KOPT-K1 (cell line): ENCODE measurements around the gene AP4B1.

ENCODE experiments used
- H3K27ac ChIP-seq: fragments of 200-600 bp; sonication (generic); 2 replicates; pipeline ENCODE4 v1.5.1; 2016; ENCODE audit warnings: antibody characterized with exemption, mild to moderate bottlenecking, low read depth, low read length; ENCODE audit not compliant: poor library complexity, severe bottlenecking
- H3K36me3 ChIP-seq: fragments of 200-600 bp; sonication (generic); 2 replicates; pipeline ENCODE4 v1.5.1; 2017; ENCODE audit warnings: antibody characterized with exemption, mild to moderate bottlenecking, low read length, moderate library complexity; ENCODE audit not compliant: insufficient read depth
- H3K9me3 ChIP-seq: fragments of 200-600 bp; sonication (generic); 2 replicates; pipeline ENCODE4 v1.5.1; 2017; ENCODE audit warnings: antibody characterized with exemption, low read length, mild to moderate bottlenecking; ENCODE audit not compliant: insufficient read depth, poor library complexity, severe bottlenecking

The AP4B1 gene

DNA sequence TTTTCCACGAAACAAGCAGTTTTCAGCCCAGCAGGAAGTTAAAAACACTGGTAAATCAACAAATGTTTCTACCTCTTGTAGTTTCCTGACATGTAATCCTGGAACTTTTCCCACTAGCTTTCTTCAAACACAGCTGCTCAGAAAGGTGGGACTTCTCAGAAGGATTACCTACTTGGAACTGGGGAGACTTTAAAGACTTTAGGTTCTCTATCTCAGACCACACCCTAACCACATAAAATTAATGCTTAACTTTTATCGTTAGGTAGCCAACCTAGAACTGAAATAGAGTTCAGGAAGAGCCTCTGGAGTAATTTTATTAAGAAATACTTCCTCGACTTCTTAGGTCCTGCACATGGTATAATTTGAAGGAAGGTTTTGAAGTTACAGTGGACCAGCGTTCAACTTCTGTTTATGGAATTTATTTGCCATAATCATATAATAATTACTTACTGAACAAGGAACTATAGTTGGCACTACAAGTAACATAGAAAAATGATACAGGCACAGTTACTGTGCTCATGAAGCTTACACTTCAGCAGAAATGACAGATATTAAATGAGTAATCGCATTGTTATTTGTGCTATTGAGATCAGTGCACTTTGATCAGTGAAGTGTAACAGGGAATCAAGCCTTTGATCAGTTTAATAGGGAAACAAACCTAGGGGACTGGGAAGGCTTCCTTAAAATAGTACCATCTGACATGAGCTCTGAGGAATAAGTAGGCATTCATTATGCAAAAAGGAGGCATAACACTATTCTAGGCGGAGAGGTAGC, 17.0 kb downstream of the AP4B1 start, which contains the start of gene BCL2L15:
BCL2L15 (minus strand) TSS at position 180 of the 774 bp plus-strand sequence. CDS start 206 bp downstream, outside the sequence.
- H3K27ac ChIP-seq = no peak within 1 kb of the TSS
- H3K9me3 ChIP-seq = no peaks in the 10 kb centered on the region
- no peaks in the 10 kb centered on the region for H3K36me3 ChIP-seq

DNA sequence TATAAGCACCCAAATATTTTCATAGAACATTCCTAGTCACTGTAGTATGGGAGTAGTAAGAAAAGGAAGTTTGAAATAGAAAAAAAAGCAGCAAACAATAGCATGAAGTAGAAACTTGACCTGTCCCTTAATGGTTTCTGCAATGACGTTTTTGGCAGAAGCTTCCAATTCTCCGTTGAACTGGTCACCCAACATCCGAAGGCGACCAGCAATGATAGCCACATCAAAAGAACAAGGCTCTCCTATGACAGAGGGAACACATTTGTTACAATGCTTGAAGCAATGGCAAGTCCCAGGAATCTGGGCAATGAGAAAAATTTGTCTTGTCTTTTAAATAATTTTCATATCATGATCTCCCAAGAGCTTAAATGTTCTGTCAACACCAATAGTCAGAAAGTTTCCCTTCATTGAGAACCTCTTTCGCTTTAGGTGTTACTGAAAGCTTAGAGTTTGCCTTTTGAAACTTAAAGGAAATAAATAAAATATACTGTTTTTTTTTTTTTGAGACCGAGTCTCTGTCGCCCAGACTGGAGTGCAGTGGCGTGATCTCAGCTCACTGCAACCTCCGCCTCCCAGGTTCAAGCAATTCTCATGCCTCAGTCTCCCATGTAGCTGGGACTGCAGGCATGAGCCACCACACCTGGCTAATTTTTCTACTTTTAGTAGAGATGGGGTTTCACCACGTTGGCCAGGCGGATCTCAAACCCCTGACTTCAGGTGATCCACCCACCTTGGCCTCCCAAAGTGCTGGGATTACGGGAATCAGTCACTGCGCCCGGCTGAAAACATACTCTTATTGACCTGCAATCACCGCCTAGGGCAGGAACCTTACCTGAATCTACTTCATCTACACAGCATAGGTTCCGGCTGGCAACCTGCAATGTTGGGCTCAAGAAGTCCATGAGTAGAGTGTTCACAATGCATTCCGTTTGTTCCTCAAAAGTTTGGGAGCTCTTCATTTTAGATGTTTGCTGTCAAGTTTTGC, 17.9 kb downstream of the AP4B1 start:
- no peaks in the 10 kb centered on the region for H3K36me3 ChIP-seq
- no peak overlapping the region for H3K27ac ChIP-seq
- no peaks in the 10 kb centered on the region for H3K9me3 ChIP-seq

DNA sequence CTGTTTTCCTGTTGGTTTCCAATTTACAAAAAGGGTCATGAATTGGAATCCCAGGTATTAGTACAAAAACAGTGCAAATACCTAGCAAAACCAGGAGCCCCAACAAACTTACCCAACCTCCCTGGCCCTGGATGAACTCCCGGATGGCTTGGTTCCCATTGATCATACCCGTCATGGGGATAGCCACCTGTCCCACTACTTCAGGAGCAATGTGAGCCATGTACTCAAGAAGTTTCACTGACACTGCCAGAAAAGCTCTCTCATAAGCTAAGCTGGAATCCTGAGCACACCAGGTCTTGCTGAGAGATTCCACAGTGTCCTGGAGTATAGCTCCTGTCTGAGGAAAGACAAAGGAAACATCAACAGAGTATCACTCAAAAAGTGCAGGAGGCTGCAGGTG, 22.9 kb downstream of the AP4B1 start:
- Histone ChIP-seq H3K9me3 (no peaks in the 10 kb centered on the region), H3K27ac (peak overlapping the region; percentile 64), H3K36me3 (no peaks in the 10 kb centered on the region)

DNA sequence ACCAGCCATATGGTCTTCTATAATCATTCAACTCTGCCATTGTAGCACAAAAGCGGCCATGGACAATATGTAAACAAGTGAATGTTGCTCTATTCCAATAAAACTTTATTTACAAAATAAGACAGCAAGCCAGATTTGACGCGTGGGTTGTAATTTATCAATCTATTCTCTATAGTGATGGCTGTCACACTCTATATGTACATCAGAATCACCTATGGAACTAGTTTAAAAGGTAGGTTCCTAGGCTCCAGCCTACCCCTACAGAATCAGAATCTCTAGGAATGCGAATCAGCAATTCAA, 24.9 kb downstream of the AP4B1 start:
- Histone ChIP-seq H3K27ac (peak overlapping the region; percentile 64), H3K9me3 (no peaks in the 10 kb centered on the region), H3K36me3 (no peaks in the 10 kb centered on the region)

DNA sequence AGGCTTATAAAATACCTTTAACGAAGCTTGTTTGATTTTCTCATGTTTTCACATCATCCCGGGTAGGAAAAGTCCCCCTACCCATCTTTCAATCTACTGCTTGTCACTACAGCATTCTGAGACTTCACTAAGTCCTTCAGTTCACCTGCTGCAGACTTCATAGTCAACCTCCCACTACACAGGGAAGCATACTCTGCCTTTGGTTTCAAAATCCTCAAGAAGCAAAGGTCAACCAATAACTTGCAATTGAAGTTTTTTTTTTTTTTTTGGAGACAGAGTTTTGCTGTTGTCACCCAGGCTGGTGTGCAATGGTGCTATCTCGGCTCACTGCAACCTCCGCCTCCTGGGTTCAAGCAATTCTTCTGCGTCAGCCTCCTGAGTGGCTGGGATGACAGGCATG, 28.4 kb downstream of the AP4B1 start:
- H3K27ac ChIP-seq = no peak overlapping the region
- no peaks in the 10 kb centered on the region for H3K9me3 ChIP-seq

DNA sequence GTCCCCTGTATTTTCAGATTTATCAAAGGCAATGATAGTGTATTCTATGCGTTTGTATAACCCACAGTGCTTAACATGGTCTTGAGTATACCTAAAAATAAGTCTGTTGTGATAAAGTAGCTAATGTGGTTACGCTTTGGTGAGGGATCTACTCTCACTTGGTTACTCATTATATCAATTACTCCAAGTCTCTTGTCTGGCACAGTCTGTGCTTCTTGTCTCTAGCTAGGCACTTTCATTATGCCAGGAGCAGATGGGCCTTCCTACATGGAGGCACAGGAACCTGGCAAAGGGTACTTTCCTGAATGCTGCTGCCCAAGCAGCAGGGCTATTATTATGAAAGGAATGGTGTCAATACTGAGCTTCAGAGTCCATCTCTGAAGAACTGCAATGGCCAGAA, 28.9 kb downstream of the AP4B1 start:
- Histone ChIP-seq H3K27ac (no peak overlapping the region), H3K9me3 (no peaks in the 10 kb centered on the region)

More for the DNA sequence above, 28.4 kb downstream of the AP4B1 start:
- H3K36me3 ChIP-seq = no peaks in the 10 kb centered on the region

DNA sequence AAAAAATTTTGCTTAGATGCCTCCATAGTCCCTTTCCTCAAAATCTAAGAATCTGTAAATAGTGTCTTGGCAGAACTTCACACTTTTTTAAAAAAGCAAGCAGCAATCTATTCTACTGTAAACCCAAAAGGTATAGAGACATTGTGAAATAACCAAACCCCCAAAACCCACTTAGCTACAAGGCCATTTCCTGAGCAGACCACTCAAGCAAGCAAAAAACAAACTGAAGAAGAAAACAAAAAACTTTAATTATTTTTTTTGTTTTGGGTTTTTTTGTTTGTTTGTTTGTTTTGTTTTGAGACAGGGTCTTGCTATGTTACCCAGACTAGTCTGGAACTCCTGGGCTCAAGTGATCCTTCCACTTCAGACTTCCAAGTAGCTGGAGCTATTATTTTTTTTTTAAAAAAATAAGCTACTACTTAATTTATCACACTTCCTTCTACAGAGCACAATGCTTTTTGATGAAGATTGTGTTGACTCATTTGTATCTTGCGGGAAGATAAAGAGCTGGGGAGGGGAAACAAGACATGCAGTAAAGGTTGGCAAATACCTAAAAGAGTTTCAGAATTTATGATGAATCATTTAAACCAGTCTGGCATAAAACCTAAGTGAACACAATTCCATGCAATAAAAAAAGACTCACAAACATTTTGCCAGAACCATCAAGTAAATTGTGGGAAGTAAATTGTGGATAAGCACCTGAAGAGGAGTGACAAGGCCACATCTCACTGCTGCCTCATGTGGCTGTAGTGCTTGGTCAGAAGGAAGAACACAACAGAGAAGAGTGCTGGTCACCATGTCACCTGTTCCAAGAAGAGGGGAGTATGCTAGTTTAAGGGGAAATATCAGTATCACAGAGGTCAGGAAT, 30.4 kb downstream of the AP4B1 start:
- no peaks in the 10 kb centered on the region for H3K9me3 ChIP-seq
- H3K36me3 ChIP-seq = no peaks in the 10 kb centered on the region
- H3K27ac ChIP-seq = peak overlapping the region; percentile 32

More for the DNA sequence above, 28.9 kb downstream of the AP4B1 start:
- no peaks in the 10 kb centered on the region for H3K36me3 ChIP-seq

DNA sequence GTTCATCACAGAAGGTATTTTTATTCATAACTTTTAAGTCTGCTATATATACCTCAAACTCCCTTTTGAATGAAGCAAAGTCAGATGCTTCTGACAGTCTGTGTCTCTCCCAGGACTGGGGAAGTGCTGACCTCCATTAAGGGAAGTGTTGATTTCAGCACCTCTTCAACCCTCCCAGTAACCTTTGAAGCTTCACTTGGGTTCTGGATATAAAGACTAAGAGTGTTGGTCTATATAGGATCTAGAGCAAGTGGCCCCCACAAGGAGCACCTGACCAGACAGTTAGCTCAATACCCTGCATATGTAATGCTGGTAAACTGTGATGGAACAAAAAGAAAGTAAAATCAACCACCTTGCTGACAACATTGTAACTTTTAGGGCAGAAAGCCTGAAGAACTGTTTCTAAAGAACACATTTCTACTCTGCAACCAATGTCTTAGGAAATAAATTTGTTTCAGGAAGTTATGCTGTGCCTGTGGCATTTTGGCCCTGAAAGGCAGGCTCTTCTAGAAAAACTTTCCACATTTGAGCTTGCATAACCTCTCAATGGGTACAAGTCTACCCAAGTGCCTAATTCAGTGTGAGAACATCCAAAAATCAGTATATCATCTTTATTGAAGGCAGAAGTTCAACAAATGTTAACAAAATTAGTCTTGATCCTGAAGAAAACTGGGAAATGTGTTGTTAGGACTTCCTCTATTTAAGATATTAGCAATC, 32.2 kb downstream of the AP4B1 start:
- Histone ChIP-seq H3K36me3 (no peaks in the 10 kb centered on the region), H3K27ac (peak overlapping the region; percentile 85), H3K9me3 (no peaks in the 10 kb centered on the region)

DNA sequence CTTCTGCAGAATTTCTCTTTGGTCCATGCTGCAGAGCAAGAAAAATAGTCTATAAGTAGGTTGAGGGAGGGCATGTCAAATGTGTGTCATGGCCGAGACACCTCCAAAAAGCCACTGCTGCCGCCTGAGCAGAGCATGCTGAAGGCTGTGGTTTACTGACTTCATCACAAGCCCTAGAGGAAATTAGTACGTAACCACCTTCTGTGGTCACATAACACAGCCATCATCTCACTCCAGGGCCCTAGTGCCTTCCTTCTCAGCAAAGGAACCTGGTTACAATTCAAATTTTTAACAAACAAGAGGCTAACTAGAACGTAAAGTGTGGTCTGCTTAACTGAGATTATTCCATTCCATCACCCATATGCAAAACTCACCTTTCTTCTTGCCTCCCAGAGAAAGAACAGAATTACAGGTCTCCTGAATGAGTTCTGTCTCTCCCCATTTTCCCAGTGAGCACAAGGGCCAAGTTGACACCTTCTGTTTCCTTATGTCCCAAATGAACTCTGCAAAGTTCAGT, 32.9 kb downstream of the AP4B1 start, which contains the start of gene PTPN22:
PTPN22 (minus strand) TSS at position 116 of the 517 bp plus-strand sequence.
- Histone ChIP-seq H3K36me3 (no peaks in the 10 kb centered on the region), H3K9me3 (no peaks in the 10 kb centered on the region), H3K27ac (peak within 1 kb of the TSS; percentile 85)

DNA sequence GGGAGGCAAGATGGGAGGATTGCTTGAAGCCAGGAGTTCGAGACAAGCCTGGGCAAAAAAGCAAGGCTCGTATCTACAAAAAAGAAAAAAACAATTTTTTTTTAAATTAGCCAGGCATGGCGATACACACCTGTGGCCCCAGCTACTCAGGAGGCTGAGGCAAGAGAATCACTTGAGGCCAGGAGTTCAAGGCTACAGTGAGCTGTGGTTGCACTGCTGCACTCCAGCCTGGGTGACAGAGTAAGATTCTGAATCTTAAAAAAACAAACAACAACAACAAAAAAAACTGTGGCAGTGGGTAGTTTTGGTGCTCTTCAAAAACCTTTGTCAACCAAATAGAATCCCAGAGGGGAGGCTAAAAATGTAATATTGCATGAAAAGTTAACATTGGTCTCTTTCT, 33.8 kb downstream of the AP4B1 start:
- peak overlapping the region; percentile 85 for H3K27ac ChIP-seq
- H3K9me3 ChIP-seq = no peaks in the 10 kb centered on the region
- H3K36me3 ChIP-seq = no peaks in the 10 kb centered on the region

DNA sequence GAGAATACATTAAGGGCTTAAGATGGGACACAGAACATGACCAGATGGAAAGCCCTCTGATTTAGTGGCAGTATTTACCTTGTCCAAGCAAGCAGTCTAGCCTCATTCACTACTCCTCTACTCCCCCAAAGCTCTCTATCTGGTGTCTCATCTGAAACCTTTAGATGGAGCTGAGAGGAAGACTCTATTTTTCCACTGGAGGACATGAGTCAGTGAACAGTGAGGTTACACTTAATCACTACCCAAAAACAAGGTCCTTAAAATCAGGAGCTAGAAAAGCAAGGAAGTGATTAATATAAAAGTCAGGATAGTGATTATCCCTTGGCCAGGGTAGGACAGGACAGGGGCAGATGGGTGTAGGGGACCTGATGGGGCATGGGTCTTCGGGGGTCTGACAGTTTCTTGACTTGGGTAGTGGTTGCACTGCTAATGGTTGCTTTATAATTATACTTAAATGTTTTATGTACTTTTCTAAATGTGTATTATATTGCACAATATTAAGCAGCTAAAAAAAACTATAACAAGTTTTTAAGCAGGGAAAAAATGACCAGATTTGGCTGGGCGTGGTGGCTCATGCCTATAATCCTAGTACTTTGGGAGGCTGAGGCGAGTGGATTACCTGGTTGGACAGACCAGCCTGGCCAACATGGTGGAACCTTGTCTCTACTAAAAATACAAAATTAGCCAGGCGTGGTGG, 36.1 kb downstream of the AP4B1 start:
- no peaks in the 10 kb centered on the region for H3K9me3 ChIP-seq
- H3K36me3 ChIP-seq = peaks cover under 1% of the 10 kb centered on the region; the same call in 1 of the 2 replicates
- no peak overlapping the region for H3K27ac ChIP-seq

DNA sequence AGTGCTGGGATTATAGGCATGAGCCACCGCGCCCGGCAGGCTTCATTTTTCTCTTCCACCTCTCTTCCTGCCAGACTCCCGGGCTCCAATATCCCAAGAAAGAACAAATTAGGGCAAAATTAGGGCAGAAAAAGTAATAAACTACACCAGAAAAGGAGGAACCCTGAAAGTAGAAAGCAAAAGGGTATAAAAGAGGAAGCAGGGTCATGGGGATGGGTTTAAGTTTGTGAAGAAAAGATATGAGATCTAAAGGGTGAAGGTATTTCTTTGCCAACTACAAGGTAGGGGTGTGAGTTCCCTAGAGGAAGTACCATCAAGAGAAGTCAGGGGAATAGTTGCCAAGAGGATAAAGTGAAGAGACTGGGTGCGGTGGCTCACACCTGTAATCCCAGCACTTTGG, 43.0 kb downstream of the AP4B1 start:
- Histone ChIP-seq H3K27ac (no peak overlapping the region), H3K36me3 (peaks cover 32% of the 10 kb centered on the region), H3K9me3 (no peaks in the 10 kb centered on the region)

DNA sequence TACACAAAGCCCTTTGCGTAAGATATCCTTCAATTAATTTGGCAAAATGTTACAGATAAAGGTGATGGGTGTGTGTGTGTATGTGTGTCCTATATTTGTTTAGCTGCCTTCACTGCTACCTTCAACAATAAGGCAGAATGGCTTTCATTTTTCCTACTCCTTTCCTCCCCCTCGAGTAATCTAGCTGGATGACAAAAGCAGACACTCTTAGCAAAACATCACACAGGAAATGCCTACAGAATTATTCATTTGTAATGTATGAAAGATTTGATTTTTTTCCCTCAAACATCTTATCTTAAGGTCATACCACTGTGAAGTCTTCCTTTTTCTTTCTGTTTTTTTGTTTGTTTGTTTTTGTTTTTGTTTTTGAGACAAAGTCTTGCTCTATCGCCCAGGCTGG, 43.7 kb downstream of the AP4B1 start:
- Histone ChIP-seq H3K9me3 (no peaks in the 10 kb centered on the region), H3K36me3 (peaks cover 40% of the 10 kb centered on the region), H3K27ac (no peak overlapping the region)
